OCI-LY1 (cell line): ENCODE data around the gene TANC1.

ENCODE experiments used
- CTCF ChIP-seq: fragments of 200-600 bp; sonication (generic), shearing (Covaris generic); IDR thresholded peaks from 2 replicates; pipeline ENCODE4 v1.5.1; 2017; ENCODE audit warnings: mild to moderate bottlenecking, antibody characterized with exemption, low read length, moderate library complexity, mixed read lengths
- EZH2 ChIP-seq: fragments of 200-600 bp; sonication (generic), shearing (Covaris generic); IDR thresholded peaks from 2 replicates; pipeline ENCODE4 v1.8.0; 2017; ENCODE audit warnings: borderline replicate concordance, mixed run types, mild to moderate bottlenecking, antibody characterized with exemption, low read length, moderate library complexity, mixed read lengths

- TF ChIP-seq CTCF: no peak
- TF ChIP-seq EZH2: no peak
These were observed 169.2 kb downstream of the TANC1 start for GRCh38 chr2:159137511-159138241.
